Right kidney (tissue), 1 donor: ENCODE measurements around the gene ZFPL1.

ENCODE experiments used
- DNase-seq: peaks from one replicate; pipeline ENCODE4 v3.0.0-alpha.2; 2016

Gene ZFPL1

GRCh38 chr11:65090628-65091027 is 6.6 kb downstream of the ZFPL1 start:
- no peak for DNase-seq

- no peak for DNase-seq
Measured at GRCh38 chr11:65095427-65095826, 11.4 kb downstream of the ZFPL1 start.

GRCh38 chr11:65095974-65096806 is 12.2 kb downstream of the ZFPL1 start, which contains the start of gene VPS51:
TSS of gene VPS51 (plus strand) at chr11:65096214. CDS start at chr11:65096251, 37 bp downstream.
- peak; percentile 93 for DNase-seq

- no peak for DNase-seq
Measured at GRCh38 chr11:65096926-65097325, 12.9 kb downstream of the ZFPL1 start.

- DNase-seq: no peak
Measured at GRCh38 chr11:65100674-65101350, 16.8 kb downstream of the ZFPL1 start.

- no peak for DNase-seq
Measured at GRCh38 chr11:65102142-65103095, 18.4 kb downstream of the ZFPL1 start.

- no peak for DNase-seq
Measured at GRCh38 chr11:65103476-65103875, 19.5 kb downstream of the ZFPL1 start.

GRCh38 chr11:65104628-65105027 is 20.6 kb downstream of the ZFPL1 start:
- no peak for DNase-seq

- no peak for DNase-seq
Measured at GRCh38 chr11:65107078-65107477, 23.1 kb downstream of the ZFPL1 start.

GRCh38 chr11:65107751-65108468 is 23.9 kb downstream of the ZFPL1 start:
- DNase-seq: no peak

- DNase-seq: no peak
Measured at GRCh38 chr11:65108469-65109123, 24.6 kb downstream of the ZFPL1 start.

GRCh38 chr11:65109231-65110198 is 25.5 kb downstream of the ZFPL1 start:
- no peak for DNase-seq

- peak; percentile 77 for DNase-seq
Measured at GRCh38 chr11:65110354-65110861, 26.4 kb downstream of the ZFPL1 start.

- no peak for DNase-seq
Measured at GRCh38 chr11:65111159-65111743, 27.2 kb downstream of the ZFPL1 start.

GRCh38 chr11:65111744-65112545 is 27.9 kb downstream of the ZFPL1 start, which contains the start of gene TM7SF2:
TSS of gene TM7SF2 (plus strand) at chr11:65111872. CDS start at chr11:65112016, 144 bp downstream.
- DNase-seq: peak; percentile 90

GRCh38 chr11:65112546-65113360 is 28.7 kb downstream of the ZFPL1 start:
- DNase-seq: peak; percentile 82

- no peak for DNase-seq
Measured at GRCh38 chr11:65113361-65113756, 29.3 kb downstream of the ZFPL1 start.
